Right renal cortex interstitium (tissue), 3 donors: ENCODE results near the gene PRPF31. TPM values are rescaled to one million over a fixed set of nuclear protein-coding genes. Genes with fewer than 3 reads are reported as not detected.
A peak's percentile ranks its signal among the peaks of the same experiment; 100 is the strongest.
"Not testable (repeated sequence)": the region's sequence is repeated elsewhere in the genome, so short reads cannot be mapped to it uniquely, and the experiment has no call there.

Experiments
- DNase-seq, 3 donors: peaks; one replicate each; pipeline ENCODE4 v3.0.0-alpha.2; 2013; ENCODE audit warnings: low read depth in 3 of 3, low spot score in 2 of 3
- polyA plus RNA-seq, 3 donors: library from polyadenylated mRNA; unstranded; fragments of 120-200 nt; gene quantifications; one replicate each; pipeline ENCODE4 v1.2.1, GENCODE V29; 2013; ENCODE audit not compliant: insufficient read length in 3 of 3

PRPF31 gene
- polyA plus RNA-seq, 3 donors: 70.4 to 75.2 (median 72.5) TPM

DNA sequence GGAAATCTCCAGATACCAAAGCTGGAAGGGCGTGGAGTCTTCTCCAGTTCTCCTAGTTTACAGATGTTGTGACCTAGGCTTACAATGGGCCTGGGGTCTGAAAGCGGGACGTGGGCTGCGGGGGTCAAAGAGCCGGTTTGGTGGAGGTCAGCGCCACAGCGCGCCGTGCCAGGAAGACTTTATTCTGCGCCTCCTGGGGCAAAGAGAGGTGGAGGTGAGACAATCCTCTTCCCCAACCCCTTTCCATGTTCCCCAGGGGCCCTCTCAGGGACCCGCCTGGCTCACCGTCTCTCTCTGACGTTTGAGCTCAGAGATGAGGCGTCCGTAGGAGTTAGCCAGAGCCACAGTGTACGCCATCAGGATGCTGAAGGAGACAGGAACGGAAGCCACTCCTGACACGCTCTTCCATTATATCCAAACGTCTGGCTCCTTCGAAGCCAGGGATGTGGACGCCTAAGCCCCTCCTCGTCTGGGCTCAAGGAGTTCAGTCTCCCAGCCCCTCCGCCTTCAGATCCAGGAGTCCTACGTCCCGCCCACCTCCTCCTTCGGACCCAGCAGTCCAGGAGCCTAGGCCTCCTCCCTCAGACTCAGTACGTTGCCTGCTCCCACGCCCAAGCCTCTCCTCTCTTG lies 44.7 kb downstream of the PRPF31 start:
- DNase-seq: no peak

DNA sequence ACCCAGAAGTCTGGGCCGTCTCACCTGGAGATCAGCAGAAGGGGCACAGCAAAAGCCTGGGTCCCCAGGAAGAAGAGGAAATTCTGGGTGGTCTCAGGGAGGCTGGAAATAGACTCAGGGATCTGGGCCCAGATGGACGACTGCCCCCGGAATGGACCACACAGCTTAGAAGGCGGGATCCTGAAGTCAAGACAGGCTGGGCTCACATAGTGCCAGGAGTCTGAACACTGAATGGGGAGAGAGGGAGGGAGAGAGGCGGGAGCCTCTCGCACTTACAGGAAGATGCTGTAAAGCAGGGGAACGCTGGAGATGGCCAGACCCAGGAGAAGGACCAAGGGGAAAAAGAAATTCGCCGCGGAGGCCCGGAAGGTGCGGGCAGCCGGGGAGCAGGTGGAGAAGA lies 45.3 kb downstream of the PRPF31 start:
- DNase-seq: no peak

DNA sequence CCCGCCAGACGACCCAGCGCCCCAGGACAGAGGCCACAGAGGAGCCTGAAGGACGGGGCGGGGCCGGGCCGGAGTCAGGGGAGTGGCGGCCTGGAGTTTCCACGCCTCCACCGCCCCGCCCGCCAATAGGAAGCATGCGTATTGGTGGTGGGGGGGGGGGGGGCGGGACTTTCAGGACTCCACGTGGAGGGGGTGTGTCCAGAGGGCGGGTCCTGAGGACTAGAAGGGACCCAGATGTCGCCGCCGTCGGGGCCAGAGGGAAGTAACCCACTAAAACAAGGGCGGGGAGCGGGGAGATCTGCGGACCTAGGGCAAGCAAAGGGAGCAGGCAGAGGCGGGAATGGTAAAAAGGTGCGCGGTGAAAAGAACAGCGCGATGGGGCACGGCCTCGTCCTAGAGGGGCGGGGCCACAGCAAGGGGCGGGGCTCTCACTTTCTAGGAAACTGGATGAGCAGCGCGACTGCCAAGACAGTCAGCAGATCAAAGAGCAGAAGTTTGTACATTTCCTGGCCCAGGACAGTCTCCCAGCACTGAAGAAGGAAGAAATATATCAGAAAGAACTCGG lies 46.8 kb downstream of the PRPF31 start:
- no peak for DNase-seq

DNA sequence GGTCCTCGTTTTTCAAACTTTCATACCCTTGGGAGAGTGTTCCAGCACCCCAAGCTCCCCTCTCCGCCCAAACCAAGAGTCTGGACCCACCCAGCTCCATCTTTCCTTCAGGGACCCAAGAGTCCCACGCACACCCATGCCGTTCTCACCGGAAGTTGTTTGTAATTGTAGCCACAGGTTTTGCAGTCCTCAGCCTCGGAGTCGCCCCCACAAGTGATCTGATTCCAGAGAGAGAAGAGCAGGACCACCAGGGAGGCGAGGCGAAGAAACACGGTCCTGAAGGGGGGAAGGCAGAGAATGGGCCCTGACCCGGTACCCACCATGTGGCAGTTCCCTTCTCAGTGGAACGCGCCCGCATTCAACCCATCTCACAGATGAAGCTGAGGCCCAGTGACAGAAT lies 47.3 kb downstream of the PRPF31 start:
- no peak for DNase-seq

DNA sequence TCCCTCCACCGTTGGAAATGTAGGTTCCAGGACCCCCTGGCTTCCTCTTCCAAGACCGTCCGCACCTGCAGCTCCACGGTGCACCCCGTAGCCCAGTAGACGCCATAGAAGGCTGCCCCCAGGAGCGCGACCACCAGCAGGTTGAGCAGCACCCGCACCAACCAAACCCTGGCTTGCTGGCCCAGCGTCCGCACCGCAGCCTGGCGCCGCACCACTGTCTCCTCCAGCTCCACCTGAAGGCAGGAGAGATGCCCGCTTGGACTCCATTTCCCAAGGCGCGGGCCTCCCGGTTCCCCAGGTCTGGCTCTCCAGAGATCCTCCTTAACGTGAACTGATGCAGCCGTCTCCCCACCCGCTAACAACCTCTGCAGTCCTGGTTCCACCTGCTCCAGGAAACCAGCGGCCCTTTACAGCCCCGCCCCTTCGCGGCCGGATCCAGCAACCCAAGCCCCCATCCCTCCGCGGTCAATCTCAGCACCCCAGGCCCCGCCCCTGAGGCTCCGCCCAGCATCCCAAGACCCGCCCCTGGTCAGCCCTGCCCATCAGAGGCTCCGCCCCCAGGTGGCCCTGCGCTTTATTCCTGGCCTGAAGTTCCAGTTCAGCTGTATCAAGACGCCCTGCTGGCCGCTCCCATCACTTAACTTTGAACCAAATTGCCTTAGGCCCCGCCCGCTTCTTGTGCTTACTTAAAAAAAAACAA lies 49.0 kb downstream of the PRPF31 start:
- DNase-seq: no peak

DNA sequence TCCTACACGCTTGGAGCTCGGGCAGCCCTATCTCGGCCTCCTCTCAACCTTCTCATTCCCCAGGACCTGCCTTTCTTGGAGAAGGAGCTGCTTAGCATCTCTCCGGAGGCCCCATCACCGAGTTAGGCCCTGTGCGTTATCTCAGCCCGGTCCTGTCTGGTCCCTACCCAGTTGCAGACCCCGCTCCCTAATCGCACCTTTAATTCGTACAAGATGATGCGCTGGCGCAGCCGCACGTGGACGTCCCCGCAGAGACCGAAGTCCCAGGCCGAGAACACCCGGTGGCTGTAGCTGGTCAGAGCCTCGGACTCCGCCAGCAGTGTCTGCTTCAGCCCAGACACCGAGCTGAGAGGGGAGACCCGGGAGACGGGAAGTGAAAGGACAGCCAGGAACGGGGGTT lies 49.7 kb downstream of the PRPF31 start:
- DNase-seq: no peak

DNA sequence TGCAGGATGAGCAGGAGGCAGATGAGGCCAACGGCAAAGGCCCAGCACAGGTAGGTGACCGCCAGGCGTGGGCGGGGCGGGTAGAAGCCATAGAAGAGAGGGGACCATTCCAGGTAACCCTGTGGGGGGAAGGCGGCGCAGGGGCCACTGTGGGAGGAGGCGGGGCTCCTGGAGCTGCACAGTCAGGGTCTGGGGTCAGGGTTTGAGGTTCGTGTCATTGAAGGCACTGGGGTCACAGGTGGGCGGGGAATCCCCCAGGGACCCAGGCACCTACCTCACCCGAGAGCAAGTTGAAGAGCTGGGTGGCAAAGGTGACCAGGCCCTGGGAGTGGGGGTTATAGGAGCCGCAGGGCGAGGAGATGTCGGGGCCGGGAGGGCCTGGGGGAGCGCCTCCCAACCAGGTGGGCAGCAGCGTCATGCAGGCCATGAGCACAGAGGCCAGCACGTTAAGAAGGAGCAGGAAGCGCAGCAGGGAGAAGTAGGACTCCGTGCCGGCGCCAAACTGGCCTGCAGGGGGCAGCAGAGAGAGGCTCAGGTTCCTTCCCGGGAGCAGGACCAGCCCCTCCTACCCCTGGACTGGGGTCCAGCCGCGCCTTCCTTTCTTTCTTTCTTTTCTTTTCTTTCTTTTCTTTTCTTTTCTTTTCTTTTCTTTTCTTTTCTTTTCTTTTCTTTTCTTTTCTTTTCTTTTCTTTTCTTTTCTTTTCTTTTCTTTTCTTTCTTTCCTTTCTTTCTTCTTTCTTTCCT lies 52.8 kb downstream of the PRPF31 start:
- DNase-seq: peak in 2 of 3 donors; percentile 76 to 82

DNA sequence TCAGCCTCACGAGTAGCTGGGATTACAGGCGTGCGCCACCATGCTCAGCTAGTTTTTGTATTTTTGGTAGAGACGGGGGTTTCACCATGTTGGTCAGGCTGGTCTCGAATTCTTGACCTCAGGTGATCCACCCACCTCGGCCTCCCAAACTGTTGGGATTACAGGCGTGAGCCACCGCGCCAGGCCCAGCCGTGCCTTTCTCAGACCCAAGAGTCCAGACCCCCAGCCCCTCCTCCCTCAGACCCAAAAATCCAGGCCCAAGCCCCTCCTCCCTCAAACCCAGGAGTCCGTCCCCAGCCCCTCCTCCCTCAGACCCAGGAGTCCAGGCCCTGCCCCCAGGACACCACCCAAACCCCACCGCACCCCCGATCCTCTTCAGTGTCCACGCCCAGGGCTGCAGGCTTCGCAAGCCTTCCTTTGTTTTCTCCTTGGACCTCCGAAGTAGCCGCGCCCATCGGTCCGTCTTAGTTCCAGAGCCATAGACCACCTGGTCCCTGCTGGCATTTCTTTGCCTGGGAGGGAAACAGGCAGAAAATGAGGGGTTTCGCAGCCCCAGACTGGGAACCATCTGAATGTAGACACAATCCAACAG lies 53.7 kb downstream of the PRPF31 start:
- DNase-seq: no peak

DNA sequence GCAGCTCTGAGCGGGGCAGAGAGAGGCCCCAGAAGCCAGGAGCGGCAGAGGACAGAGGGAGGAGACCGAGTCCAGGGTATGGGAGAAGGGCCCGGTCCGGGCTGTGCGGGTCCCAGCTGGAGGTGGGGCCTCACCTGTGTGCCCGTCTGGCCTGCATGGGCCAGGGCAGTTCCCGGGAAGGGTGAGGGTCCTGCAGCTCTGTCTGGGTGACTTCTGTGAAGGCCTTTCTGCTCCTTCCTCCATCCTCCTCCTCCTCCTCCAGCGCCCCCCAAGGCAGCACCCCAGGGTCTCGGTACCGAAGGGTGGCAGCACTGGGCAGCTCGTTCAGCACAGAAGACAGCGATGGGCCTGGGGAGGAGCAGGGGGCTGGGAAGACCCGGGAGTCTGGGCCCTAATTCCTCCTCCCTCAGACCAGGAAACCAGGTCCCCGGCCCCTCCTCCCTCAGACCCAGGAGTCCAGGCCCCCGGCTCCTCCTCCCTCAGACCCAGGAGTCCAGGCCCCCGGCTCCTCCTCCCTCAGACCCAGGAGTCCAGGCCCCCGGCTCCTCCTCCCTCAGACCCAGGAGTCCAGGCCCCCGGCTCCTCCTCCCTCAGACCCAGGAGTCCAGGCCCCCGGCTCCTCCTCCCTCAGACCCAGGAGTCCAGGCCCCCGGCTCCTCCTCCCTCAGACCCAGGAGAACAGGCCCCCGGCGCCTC lies 56.3 kb downstream of the PRPF31 start:
- DNase-seq: not testable (repeated sequence)

DNA sequence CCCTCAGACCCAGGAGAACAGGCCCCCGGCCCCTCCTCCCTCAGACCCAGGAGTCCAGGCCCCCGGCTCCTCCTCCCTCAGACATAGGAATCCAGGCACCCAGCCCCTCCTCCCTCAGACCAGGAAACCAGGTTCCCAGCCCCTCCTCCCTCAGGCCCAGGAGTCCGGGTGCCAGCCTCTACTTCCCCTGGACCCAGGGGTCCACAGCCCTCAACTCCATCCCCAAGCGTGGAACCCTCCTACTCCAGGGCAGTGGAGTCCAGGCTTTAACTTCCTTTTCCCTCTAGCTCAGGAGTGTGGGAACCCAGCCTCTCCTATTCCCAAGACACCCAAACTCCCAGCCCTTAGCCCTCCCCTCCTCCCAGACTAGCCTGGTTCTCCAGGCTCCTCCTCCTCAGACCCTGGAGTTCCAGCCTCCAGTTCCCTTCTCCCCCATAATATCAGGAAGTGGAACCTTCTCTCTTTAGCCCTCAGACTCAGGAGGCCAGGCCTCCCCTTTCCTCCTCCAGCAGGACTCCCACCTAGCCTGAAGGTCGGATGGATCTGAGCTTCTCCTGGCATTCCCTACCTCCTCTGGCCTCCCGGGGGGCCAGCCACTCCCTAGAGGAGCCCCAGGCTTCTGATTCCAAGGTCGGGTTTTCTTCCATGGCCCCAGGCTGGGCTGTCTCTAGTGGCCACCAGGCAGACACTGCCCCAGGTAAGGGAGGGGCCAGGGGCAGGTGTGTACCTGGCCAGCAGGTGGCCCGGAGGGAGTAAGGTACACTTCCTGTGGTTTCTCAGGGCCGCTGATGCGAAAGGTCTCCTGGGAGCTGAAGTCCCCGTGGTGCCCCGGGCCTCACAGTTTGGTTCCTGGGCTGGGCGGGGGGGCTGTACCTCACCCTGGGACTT lies 57.2 kb downstream of the PRPF31 start, which contains the start of gene TMC4:
TSS of gene TMC4 (minus strand) at position 690 of the 888 bp plus-strand sequence. CDS start at position 647, 43 bp downstream.
- DNase-seq: no peak

DNA sequence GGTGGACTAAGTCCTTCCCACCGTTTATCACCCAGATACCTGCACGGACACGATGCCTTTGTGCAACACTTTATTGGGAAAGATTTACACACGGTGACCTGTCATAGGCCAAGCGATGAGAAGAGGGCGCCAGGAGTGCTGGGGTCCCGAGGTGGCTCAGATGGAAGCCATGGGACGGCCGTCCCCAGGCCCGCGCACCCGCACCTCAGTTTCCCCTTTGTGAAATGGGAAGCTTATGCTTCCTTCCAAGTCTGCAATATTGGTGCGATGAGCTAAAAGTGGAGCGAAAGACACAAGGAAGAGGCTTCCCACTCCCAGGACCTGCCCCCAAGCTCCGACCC lies 57.8 kb downstream of the PRPF31 start:
- DNase-seq: no peak

DNA sequence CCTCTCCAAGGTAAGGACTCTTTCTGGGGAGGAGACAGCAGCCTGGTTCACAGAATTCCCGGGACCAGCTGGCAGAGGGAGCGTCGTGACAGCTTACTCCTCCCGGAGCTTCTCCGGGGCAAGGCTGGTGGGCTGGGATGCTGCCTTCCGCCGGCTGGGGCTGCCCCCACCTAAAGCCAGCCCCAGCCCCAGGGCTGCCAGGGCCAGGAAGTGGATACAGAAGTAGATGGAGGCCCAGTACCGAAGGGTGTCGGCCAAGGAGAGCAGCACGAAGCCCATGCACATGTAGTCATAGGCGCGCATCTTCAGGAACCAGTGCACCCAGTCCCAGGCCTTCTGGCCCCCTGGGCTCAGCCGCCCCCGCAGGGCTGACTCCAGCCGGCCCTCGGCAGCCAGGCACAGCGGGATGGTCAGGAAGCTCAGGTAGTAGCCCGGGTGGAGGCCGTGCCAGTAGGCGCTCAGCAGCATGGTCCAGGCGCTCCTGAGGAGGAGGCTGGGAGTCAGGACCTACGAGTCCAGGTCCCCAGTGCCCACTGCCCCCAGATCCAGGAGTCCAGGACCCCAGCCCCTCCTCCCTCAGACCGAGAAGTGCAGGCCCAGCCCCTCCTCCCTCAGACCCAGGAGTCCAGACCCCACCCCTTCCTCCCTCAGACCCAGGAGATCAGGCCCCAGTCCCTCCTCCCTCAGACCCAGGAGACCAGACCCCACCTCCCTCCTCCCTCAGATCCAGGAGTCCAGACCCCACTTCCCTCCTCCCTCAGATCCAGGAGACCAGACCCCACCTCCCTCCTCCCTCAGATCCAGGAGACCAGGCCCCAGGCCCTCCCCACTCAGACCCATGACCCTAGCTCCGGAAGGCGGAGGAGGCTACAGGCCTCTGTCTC lies 58.6 kb downstream of the PRPF31 start:
- DNase-seq: no peak

DNA sequence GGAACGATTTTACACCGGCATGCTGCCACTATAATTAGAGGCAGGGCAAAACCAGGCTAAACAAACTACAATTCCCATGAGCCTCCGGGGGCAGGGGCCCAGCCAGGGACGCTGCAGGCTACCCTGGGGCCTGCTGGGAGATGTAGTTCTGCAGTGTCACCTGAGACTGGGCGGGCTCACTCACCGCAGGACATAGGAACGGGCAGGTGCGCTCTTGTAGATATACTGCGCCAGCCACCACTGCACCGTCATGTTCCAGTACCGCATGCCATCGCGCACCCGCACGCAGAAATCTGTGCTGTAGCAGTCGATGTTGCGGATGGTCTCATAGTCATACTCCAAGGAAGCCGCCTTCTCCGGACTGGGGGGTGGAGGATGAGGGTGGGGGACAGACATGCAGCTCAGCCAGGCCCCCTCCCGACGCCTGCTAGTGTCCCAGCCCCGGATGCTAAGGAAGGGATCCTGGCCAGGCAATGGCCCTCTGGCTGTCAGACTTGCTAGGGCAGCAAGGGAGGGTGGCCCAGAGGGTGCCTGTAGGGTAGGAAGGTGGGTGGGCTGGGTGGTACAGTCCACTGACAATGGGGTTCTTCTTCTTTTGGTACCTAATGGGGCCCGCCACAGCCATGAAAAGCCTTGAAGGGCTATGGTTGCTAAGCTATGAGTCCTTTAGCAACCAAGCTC lies 63.2 kb downstream of the PRPF31 start:
- no peak for DNase-seq

DNA sequence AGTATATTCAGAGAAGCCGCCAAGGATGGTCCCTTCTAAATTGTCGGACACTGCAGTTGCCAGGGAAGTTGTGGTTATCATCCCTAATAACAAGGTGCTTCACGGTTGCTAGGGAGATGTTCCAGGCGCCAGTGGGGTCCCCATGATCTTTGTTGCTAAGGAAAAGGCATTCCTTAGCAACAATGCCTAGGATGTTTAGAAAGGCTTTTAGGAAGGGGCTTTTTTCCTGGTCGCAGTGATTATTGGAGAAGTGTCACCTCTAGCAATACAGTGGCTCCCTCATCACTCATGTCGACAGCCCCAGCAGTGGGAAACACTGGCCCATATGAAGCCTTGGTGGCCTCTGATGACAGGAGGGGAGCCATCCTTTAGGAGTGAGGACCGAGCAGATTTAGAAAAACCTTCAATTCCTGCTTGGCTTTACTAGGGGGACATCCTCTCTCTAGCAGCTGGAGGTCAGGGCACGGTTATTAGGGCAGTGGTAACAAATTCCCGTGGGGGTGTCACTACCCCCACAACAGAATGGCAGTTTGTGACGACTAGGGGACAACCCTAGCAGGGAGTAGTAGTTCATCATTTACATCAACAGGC lies 63.8 kb downstream of the PRPF31 start:
- DNase-seq: no peak

DNA sequence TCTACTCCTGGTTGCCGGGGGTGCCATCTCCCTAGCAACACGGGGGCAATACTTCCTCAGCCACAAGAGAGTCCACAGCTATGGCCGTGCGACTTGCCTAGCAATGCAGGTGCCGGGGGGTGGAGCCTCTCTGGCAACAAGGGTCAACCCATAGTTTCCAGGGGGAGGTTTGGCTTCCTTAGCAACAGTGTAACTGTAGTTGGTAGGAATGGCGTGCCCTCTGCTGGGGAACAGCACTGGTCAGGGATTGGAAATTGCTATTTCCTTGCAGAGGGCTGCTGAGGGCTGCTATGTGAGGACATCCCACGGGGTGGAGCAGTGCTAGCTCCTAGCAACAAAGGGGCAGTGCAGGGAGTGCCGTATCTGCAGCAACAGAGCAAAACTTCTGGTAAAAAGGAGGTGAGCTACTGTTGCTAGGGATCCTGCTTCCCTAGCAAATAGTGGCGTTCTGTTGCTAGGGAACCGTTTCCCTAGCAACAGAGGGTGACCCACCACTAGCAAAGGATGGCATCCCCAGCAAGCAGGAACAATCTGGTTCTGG lies 64.4 kb downstream of the PRPF31 start:
- peak in 2 of 3 donors; percentile 61 to 75 for DNase-seq

DNA sequence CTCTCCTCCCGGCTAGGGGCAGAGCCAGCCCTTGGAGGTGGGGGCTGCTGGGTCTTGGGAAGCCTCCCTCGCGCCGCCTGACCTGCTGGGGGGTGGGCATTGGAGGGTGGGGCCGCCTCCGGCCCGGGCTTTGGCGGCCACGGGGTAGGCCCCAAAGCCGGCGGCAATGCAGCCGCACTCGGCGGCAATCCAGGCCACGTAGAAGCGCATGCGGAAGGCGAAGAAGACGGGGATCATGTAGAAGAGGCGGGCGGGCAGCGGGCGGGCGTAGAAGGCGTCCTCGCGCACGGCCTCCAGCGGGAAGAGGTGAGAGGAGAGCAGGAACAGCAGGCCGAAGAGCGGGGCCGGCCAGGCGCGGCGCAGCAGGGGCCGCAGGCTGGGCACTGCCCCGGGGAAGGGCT lies 65.1 kb downstream of the PRPF31 start:
- DNase-seq: no peak
